ENCODE measurements around the gene COL4A2.

The COL4A2 gene

GRCh38 chr13:110381029-110381360 is 73.9 kb downstream of the COL4A2 start:
- CTCF ChIA-PET: interaction anchor here (0.7 kb wide), 1 partner anchor 140 kb away, joined by 7 read pairs; no protein-coding TSS in a partner anchor
- POLR2A ChIA-PET: no interaction called here

GRCh38 chr13:110382229-110382628 is 75.1 kb downstream of the COL4A2 start:
- TF ChIP-seq, protein P1, sequence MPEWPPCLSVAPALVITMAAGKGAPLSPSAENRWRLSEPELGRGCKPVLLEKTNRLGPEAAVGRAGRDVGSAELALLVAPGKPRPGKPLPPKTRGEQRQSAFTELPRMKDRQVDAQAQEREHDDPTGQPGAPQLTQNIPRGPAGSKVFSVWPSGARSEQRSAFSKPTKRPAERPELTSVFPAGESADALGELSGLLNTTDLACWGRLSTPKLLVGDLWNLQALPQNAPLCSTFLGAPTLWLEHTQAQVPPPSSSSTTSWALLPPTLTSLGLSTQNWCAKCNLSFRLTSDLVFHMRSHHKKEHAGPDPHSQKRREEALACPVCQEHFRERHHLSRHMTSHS (tag by site-specific recombination; IDR thresholded peaks at IDR 0.05): no peak
- no peak for TF ChIP-seq SP2 (tag by site-specific recombination; IDR thresholded peaks at IDR 0.05)
- TF ChIP-seq ZNF791 (tag by site-specific recombination; IDR thresholded peaks at IDR 0.05): no peak
- TF ChIP-seq IKZF3 (tag by site-specific recombination; IDR thresholded peaks at IDR 0.05): no peak
- no peak for TF ChIP-seq PRDM6 (tag by site-specific recombination; IDR thresholded peaks at IDR 0.05)
- TF ChIP-seq ZNF548 (tag by site-specific recombination; IDR thresholded peaks at IDR 0.05): no peak
- no peak for TF ChIP-seq ZNF501 (tag by site-specific recombination; IDR thresholded peaks at IDR 0.05)
- TF ChIP-seq REST (tag by site-specific recombination; IDR thresholded peaks at IDR 0.05): no peak
- TF ChIP-seq ZBTB17 (tag by site-specific recombination; IDR thresholded peaks at IDR 0.05): no peak
- TF ChIP-seq ZNF155 (tag by site-specific recombination; IDR thresholded peaks at IDR 0.05): no peak
- TF ChIP-seq, protein P2, sequence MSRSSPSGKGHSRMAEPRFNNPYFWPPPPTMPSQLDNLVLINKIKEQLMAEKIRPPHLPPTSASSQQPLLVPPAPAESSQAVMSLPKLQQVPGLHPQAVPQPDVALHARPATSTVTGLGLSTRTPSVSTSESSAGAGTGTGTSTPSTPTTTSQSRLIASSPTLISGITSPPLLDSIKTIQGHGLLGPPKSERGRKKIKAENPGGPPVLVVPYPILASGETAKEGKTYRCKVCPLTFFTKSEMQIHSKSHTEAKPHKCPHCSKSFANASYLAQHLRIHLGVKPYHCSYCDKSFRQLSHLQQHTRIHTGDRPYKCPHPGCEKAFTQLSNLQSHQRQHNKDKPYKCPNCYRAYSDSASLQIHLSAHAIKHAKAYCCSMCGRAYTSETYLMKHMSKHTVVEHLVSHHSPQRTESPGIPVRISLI (tag by site-specific recombination; IDR thresholded peaks at IDR 0.05): no peak
- no peak for TF ChIP-seq ZNF560 (tag by site-specific recombination; IDR thresholded peaks at IDR 0.05; ENCODE audit: borderline replicate concordance)
- TF ChIP-seq ZNF324 (tag by site-specific recombination; IDR thresholded peaks at IDR 0.05): no peak
- no peak for TF ChIP-seq MZF1 (tag by site-specific recombination; IDR thresholded peaks at IDR 0.05; ENCODE audit: borderline replicate concordance)
- TF ChIP-seq ZEB2 (tag by site-specific recombination; IDR thresholded peaks at IDR 0.05): no peak
- TF ChIP-seq ZBTB20 (tag by site-specific recombination; IDR thresholded peaks at IDR 0.05): no peak

More at GRCh38 chr13:110381029-110381360, 73.9 kb downstream of the COL4A2 start:
- Histone ChIP-seq H3K36me3 (ENCODE audit: control insufficient read depth in 2 of 2, insufficient read depth in 1 of 2, low read length in 2 of 2) (no peaks in the 10 kb centered on the region), H3K27ac (ENCODE audit: extremely low read depth, low read depth, low read length) (no peak overlapping the region), H3K4me3 (ENCODE audit: low read depth, low read length) (no peak overlapping the region), H3K9me3 (ENCODE audit: control insufficient read depth, insufficient read depth, low read depth, low read length) (no peaks in the 10 kb centered on the region), H3K4me1 (ENCODE audit: control insufficient read depth, insufficient read depth, low read length) (no peaks in the 10 kb centered on the region)
- TF ChIP-seq ZBTB6 (tag by site-specific recombination; IDR thresholded peaks at IDR 0.05) (peak; percentile 86; the same call in 1 of the 2 replicates), ZNF121 (tag by site-specific recombination; IDR thresholded peaks at IDR 0.05) (no peak), ZNF521 (tag by site-specific recombination; IDR thresholded peaks at IDR 0.05) (no peak), ZNF624 (tag by site-specific recombination; IDR thresholded peaks at IDR 0.05) (no peak), EGR2 (tag by site-specific recombination; IDR thresholded peaks at IDR 0.05; ENCODE audit: low read depth) (peak; percentile 31), ZFHX2 (tag by site-specific recombination; conservative IDR thresholded peaks at IDR 0.05) (peak; percentile 37), ZNF16 (tag by site-specific recombination; IDR thresholded peaks at IDR 0.05; ENCODE audit: low read depth) (no peak), ZNF175 (tag by site-specific recombination; IDR thresholded peaks at IDR 0.05) (no peak), GLIS2 (tag by site-specific recombination; IDR thresholded peaks at IDR 0.05) (no peak), ZNF37A (tag by site-specific recombination; IDR thresholded peaks at IDR 0.05) (no peak), SP2 (tag by site-specific recombination; IDR thresholded peaks at IDR 0.05) (no peak)
- TF ChIP-seq, protein P3, sequence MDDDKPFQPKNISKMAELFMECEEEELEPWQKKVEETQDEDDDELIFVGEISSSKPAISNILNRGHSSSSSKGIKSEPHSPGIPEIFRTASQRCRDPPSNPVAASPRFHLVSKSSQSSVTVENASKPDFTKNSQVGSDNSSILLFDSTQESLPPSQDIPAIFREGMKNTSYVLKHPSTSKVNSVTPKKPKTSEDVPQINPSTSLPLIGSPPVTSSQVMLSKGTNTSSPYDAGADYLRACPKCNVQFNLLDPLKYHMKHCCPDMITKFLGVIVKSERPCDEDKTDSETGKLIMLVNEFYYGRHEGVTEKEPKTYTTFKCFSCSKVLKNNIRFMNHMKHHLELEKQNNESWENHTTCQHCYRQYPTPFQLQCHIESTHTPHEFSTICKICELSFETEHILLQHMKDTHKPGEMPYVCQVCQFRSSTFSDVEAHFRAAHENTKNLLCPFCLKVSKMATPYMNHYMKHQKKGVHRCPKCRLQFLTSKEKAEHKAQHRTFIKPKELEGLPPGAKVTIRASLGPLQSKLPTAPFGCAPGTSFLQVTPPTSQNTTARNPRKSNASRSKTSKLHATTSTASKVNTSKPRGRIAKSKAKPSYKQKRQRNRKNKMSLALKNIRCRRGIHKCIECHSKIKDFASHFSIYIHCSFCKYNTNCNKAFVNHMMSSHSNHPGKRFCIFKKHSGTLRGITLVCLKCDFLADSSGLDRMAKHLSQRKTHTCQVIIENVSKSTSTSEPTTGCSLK (tag by site-specific recombination; IDR thresholded peaks at IDR 0.05): no peak
- TF ChIP-seq, protein P4, sequence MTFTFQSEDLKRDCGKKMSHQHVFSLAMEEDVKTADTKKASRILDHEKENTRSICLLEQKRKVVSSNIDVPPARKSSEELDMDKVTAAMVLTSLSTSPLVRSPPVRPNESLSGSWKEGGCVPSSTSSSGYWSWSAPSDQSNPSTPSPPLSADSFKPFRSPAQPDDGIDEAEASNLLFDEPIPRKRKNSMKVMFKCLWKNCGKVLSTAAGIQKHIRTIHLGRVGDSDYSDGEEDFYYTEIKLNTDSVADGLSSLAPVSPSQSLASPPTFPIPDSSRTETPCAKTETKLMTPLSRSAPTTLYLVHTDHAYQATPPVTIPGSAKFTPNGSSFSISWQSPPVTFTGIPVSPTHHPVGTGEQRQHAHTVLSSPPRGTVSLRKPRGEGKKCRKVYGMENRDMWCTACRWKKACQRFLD (tag by site-specific recombination; IDR thresholded peaks at IDR 0.05): no peak

More at GRCh38 chr13:110382229-110382628, 75.1 kb downstream of the COL4A2 start:
- Histone ChIP-seq H3K4me3 (ENCODE audit: low read depth, low read length) (no peak overlapping the region), H3K27ac (ENCODE audit: extremely low read depth, low read depth, low read length) (no peak overlapping the region), H3K36me3 (ENCODE audit: control insufficient read depth in 2 of 2, insufficient read depth in 1 of 2, low read length in 2 of 2) (no peaks in the 10 kb centered on the region), H3K4me1 (ENCODE audit: control insufficient read depth, insufficient read depth, low read length) (no peaks in the 10 kb centered on the region), H3K9me3 (ENCODE audit: control insufficient read depth, insufficient read depth, low read depth, low read length) (no peaks in the 10 kb centered on the region)
- POLR2A ChIA-PET: no interaction called here
- CTCF ChIA-PET: no interaction called here
